SW 1271 (cell line): ENCODE results near the gene USP6NL.

Experiments used
- DNase-seq, 2 experiments: peaks; one replicate each; lab custom pipeline; 2025; lab: John Stamatoyannopoulos, UW

Gene USP6NL

DNA sequence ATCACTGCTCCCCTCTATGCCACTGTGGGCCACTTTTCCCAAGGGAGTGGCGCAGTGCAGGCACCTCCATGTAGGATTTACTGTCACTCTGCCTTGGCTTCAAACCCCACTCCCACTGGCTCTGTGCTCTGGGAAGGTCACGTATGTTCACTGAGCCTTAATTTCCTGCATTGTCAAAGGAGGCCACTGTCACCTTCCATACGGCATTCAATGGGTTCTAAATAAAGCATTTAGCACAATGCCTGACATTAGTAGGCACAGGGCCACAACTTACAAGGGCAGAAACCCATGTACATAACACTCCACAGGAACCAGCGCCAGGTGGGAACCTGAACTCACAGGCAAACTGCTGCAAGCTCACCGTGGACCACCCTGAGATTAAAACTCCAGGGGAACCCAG is 196.4 kb downstream of the USP6NL start:
- DNase-seq: no peak

DNA sequence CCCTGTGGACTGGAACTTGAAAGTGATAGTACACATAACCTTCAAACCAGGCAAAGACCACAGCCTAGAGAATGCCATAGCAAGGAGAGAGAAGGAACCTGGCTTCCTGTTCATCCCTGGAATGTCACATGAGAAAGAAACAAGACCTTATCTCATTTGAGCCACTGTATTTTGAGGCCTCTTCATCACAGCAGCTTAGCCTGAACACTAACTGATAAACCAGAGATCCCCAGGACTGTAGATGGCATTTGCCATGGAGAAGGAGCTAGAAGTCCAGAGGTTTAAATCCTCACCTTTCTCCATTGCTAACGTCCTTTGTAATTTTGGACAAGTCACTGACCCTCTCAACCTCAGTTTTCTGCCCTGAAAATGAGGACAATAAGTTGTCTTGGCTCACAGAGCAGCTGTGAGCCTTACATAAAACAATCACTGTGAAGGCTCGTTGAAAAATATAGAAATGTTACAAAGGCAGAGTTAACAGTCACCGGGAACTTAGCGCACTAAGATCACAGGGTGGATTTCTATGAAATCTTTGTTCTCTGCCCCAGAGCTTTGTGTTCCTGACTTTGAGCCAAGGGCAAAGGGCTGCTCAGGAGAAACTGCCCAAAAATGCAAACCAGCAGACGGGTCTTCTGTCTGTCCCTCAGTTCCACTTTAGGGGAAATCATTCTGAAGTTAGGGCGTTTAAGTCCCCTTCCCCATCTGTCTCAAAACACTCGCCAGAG is 197.0 kb downstream of the USP6NL start:
- no peak for DNase-seq

DNA sequence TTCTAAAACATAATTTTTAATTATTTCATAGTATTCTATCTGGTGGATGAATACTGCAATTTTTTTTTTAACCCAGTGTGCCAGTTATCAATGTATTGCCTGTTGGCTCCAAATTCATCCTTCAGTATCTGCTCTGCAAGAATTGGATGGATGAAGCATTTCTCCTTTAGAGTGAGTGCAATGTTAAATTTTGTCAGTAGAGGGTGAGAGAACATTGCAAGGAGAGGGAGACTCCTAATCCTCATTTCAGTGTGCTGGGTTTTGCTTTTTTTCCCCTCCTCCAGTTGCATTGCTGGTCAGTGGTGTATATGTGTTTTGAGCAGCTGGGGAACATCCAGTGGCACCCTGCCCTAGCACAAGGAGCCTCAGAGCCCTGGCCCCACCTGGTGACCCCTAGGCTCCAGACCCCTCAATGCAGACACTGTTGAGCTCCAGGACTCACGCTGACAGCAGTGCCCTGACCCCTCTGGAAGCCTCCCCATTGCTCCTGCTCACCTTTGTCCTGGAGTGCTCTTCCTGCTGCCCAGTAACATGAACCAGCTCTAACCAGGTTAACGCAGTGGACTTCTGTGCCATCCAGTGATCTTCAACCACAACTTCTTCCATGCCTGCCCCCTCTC is 199.4 kb downstream of the USP6NL start:
- no peak for DNase-seq

DNA sequence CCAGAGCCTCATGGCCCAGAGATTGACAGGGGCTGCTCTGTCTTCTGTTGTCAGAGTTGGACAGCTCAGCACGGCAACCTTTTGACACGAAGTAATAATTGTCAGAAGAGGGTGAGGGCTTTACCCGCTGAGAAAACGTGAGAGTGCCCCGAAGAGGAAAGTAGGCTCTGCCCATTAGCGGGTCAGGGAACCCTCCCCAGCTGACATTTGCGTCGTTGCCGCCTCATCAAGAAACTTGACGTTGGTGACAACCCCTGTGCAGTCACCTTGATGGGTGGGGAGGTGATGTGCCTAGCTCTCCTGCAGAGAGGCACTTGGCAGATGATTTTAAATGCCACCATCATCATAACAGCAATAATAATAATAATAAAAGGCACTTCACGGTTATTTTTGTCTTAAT is 202.1 kb downstream of the USP6NL start:
- no peak for DNase-seq

DNA sequence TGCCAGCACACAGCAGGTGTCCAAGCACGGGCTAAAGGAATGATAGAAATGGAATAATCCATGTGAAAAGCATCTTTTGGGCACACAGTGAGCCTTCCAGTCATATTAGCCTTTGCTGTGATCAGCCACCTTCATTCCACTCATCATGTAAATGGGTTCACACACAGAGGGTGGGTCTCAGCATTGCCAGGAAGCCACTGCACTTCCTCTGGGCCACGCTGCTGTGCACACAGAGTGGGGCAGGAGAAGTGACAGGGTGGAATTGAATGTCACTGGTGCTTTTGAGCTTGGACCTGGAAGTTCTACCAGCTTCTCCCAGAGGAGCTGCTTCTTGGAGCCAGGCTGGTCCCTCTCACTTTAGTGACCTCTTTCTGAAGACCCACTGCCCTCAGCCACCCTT is 203.5 kb downstream of the USP6NL start:
- no peak for DNase-seq

DNA sequence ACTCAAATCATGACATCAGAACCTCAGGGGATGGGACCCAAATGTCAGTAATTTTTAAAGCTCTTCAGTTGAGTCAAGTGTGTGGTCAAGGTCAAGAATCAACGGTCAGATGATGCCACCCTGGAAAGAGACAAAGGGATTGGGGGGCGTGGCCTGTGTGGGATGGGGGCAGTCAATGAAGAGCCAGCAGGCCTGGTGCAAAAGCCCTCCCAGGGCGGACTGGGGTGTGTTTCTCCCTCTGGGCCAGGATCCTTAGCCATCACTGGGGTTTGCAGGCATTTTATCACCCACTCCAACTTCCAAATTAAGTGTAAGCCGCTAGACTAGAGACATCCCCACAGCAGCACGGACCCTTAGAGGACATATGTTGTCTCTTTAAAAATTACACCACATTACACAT is 204.7 kb downstream of the USP6NL start:
- no peak for DNase-seq

DNA sequence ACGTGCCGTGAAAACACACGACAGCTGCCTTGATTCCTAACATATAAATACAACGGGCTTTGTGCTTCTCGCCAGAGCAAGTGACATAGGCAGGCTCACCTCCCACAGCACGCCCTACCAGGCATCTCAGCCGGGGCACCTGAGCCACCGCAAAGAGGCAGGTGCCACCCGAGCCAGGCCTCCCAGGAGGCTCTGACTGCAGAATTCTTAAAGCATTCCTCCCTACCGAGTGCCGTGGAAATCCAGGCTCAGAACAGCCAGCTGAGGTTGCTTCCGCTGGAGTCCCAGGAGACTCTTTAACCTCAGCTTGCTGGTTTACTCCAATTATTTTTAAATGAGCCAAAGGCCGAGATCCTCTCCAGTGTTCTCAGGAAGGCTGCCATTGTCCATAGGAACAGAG is 206.5 kb downstream of the USP6NL start:
- DNase-seq: no peak
